ENCODE data around the gene PEX14. TPM values are rescaled to one million over a fixed set of nuclear protein-coding genes. Genes with fewer than 3 reads are reported as not detected.

Gene PEX14
- total RNA-seq, 2 donors from 2014 or later: 19.7 to 21.5 TPM

DNA sequence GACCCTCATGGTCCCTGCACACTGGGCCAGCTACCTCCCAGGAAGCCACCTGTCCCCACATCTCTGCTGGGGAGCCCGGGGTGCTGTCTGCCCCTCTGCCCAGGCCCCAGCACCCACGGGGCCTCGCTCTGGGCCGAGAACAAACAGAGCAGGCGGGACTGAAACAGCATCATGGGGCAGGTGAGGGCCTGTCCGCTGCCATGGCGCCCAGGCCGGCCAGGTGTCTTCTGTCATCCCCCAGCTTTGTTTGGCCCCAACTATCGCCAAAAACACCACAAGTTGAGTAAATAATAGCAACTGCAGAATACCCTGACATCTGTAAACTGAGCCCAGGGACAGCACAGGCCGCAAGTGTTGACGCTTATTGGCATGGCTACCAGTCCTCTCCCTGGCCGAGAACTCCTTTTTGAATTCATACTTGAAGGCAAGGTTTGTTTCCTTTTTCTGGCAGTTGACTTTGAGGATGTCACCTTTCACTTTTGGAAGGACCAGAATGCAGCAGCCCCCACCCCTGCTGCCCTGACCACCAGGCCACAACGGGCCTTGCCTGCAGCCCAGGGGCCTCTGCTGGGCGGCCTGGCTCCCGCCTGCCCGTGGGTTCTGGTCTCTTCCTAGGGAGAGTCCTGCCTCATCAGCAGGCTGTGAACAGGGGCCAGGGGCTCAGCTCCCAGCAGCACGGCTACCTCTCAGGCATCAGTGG lies 169.0 kb downstream of the PEX14 start:
- DNase-seq (no peak), ATAC-seq (no peak)
- intact Hi-C loops (cut with DNase I, micrococcal nuclease): no loop called here

DNA sequence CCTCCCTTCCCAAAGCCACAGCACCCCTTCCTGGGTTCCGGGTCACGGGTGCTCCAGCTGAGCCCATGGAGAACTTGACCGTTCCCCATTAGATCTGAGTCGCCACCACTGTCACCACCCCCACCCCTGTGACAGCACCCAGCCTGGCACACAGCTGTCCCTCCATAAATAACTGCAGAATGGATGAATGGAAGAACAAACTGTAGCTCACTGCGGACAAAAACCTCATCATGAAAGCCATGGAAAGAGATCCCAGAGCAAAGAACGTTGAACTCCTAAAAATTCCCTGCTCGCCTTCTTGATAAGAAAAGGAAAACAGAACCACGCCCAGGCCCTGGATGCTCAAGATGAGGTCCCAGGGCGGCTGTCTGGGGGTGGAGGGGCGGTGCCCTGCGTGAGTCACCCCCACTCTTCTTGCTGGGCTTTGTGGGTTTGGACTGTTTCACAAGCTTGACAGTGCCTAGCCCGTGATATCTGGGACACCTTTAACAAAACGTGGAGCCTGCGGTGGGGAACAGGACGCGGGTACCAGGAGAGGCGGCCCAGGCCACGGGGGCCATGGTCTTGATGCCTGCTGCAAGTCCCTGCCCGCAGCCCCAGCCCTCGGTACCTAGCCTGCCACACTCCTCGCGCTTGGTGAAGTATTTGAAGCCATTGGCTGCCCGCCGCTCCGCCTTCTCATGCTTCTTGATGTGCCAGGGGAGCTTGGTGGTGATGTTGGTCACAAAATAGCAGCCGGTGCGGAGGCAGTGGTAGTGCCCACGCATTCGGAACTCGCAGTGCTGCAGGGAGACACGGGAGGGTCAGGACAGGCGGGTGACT lies 169.8 kb downstream of the PEX14 start:
- DNase-seq: no peak
- ATAC-seq: no peak
- intact Hi-C loops (cut with DNase I, micrococcal nuclease): no loop called here

DNA sequence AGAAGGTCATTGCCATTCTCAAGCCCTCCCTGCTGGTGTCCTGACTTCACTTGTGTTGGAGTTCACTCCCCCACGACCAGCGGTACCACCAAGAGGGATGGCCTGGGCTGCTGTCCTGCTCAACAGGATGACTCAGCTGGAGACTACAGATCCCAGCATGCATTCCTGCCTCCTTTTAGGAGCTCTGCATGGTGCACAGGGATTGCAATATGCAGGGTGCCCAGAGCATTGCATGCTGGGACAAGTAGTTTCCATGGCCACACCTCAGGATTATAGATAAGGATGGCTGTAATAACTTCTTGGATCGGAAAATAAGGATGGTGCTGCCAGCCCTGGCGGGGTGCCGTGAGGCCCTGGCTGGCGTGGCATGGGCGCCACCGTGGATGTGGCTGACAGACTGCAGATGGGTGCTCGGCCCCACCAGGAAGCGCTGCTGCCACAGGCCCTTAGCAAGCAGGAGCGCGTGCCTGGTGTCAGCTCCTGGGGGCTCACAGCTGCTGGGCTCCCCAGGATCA lies 171.7 kb downstream of the PEX14 start:
- intact Hi-C loops (cut with DNase I, micrococcal nuclease): no loop called here
- ATAC-seq (peak; percentile 75), DNase-seq (no peak)

DNA sequence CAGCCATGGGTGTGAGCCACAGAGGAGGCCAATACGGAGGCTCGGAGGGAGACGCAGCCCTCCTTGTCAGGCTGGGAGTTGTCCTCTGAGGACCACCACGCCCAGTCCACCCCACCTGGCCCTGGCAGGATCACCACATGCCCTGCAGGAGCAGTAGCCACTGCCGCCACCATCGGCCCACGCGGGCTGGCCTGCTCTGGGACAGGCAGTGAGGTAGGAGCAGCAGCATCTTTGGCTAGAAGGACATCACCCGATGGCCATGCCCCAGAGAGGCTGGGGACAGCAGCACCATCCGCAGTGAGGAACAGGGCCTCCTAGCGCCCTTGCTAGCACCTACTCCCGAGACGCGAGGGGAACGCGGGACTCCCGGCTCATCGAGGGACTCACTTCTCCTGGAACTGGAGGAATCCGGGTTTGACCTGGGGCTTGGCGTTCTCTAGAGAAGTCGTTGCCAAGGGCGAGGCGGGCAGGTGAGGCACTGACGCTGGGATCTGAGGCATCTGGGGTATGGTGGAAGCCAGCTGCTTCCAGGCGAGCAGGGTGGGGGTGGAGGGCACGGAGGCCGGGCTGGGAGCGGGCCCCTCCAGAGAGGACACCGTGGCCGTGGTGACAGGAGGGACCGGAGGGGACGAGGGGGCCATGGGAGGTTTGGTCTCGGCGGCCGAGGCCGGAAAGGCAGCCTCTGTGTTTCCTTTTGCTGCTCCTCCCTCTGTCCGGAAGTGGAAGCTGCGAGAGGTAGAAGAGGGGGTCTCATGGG lies 172.8 kb downstream of the PEX14 start:
- intact Hi-C loops (cut with DNase I, micrococcal nuclease): no loop called here
- ATAC-seq: no peak
- DNase-seq: no peak

DNA sequence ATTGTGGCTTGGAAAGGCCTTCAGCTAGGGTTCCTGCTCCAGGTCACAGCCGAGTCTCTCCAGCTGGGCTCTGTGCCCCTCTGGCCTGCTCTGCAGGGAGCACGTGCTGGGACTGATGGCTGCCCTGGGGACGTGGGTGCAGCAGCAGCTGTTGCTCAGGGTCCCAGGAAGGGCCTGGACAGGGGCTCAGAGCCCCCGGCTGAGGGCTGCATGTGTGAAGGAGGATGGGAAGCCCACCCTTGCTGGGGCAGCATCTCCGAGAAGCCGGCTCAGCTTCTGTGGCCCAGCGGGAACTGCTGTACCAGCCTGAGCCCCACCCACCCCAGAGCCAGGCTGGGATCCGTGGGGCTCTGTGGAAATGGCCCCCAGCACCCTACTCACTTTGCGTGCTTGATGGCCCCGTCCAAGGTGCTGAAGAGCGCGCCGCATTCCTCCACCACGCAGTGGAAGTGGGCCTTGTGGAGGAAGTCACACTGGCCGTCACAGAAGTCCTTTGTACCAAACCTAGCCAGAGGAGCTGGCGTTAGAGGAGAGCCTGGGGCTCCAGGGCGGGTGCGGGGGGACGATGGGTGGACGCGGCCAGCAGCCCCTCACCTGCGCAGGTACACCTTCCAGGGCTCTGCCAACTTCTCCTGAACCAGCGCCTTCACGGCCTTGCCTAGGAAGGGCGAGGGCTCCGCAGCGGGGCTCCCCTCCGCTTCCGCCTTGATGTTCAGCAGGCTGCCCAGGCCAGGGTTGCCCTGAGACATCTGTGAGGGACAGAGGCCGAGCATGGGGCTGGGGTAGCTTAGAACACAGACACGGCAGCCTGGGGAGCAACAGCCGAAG lies 174.2 kb downstream of the PEX14 start:
- no peak for ATAC-seq
- intact Hi-C loops (cut with DNase I, micrococcal nuclease): no loop called here
- DNase-seq: no peak

DNA sequence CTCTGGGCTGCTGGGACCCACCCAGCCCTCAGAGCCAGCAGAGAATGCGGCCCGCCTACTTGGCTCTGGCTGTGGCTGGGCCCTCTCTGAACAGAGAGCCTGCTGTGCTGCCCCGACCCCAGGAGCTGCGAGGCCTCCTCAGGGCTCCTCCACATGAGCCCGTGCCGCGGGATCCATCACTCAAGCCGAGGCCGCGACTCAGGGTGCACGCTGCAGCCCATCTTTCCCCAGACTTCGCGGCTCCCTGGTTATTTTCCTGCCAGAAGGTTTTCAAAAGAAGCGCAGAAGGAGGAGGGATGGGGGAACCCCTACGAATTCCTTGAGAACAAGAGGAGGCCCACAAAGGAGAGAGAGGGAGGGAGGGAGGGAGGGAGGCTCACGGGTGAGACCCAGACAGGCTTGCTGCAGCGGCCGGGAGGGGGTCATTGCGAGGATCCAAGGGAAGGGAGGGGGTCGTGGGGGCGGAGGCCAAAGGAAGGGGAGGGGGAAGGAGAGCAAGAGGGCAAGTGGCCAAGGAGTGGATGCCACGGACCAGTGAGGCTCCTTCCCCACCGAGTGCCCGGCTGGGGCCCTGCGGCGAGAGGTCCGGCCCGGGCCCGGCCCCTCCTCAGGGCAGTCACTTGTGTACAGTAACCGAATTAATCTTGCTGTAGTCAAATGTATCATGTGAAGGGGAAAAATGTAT lies 174.9 kb downstream of the PEX14 start:
- ATAC-seq (no peak), DNase-seq (no peak)
- intact Hi-C loops (cut with DNase I, micrococcal nuclease): no loop called here

DNA sequence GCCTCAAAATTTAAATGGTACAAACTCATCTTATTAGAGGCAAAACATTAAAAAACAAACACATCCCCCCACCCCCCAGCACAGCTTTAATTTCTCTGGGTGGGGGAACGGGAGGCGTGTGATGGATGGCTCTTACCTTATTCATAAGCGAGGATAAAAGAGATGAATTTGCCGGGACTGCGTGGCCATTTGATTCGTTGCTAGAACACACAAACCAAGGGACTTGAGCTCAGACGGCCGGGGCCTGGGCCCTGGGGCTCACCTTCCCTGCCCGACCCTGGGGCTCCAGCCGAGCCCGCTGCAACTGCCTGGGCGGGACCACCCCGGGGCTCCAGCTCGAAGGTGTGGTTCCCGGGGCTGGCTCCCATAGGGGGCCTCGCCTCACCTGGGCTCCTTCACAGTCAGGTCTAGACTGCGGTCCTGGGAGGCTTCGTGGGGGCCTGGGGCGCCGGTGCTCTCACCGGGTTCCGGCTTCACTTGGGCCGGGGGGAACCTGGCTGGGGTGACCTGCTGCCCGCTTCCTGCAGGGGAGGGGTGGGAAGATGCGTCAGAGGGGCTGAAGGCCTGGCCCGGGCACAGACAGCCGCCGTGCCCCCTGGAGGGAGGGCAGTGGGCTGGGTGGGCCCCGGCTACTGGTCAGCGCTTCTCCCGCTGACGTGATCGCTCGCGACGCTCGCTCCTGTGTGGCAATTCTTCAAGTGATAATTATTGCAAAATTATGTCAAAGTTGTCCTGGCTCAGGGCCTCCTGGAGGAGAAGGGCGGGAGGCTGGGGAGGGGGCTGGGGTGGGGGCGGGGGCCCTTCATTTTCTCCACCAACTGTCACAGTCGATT lies 176.0 kb downstream of the PEX14 start:
- no peak for ATAC-seq
- DNase-seq: no peak
- intact Hi-C loops (cut with DNase I, micrococcal nuclease): no loop called here

DNA sequence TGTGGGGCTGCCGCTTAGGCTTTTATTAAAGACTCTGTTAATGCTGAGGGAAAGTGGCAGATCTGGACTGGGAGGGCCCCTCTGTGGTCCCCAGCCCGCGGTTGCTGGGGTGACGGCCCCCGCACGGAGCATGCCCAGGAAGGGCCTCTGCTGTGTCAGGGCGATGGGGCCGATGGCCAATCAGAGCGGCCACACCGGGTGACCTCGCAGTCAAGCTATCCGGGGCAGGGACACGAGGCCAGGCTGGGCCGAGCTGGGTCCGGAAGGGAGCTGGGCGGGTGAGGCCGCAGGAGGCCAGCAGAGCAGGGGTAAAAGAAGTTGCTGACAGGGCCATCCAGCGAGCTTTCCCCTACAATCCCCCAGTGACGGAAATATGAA lies 176.6 kb downstream of the PEX14 start:
- intact Hi-C loops (cut with DNase I, micrococcal nuclease): no loop called here
- no peak for ATAC-seq
- no peak for DNase-seq

DNA sequence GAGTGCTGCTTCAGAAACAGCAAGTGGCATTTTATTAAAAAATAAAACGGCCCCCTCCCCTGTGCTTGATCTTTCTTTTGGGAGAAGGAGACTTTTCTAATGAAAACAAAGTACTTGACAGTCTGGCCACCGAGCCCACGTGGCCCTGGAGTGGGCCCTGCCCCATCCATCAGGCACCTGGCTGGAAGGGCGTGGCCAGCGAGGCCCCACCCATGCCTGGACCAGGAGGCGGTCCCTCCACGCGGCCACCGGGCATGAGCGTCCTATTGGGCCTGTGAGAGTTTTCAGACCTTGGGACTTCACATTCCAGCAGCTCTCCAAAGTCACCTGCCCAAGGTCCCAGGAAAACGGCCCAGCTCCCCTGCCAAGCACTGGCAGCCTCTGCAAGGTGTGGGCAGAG lies 177.0 kb downstream of the PEX14 start:
- intact Hi-C loops (cut with DNase I, micrococcal nuclease): no loop called here
- ATAC-seq: peak; percentile 68
- no peak for DNase-seq

DNA sequence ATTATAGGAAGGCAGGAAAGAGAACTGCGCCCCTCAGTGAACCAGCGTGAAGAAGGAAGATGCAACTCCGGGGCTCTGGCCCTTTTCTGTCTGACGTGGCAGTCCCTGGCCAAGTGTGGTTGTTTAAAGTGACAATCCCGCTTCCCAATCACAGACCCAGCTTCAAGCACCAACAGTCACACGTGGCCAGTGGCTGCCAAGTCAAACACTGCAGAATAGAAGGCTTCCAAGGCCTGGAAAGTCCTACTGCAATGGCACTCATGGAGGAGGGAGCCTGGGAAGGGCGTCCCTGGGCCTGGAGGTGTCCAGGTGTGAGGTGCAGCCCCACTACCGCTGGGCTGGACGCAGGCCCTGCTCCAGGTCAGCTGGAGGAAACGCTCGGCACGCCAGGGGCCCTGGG lies 177.9 kb downstream of the PEX14 start:
- ATAC-seq (no peak), DNase-seq (no peak)
- intact Hi-C loops (cut with DNase I, micrococcal nuclease): no loop called here

DNA sequence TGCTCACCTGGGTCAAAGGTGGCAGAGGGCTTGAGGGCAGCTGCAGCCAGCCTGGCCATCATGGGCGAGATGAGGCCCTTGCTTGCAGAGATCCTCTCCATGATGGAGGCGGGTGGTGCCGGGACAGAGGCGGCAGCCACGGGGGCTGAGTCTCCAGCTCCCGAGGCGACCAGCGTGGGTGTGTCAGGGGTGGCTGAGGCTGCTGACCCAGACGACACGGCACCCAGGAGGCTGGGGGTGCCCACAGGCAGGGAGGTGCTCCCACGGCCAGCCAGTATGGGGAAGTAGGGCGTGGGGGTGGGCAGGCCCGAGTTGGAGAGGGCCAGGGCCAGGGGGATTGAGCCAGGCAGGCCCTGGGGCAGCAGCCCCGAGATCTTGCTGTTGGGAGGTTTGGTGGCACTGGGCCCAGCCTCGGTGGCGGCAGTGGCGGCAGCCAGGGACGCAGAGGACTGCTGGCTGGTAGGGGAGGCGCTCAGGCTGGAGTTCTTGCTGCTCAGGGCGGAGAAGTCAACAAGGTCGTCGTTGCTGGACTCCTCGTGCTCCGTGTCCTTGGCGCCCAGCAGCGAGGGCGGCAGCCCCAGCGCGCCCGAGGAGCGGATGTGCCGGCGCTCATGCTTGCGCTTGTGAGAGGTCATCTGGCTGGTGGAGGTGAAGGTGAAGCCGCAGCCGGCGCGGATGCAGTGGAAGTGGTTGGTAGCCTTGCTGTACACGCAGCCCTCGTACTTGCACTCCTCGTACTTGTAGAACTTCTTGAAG lies 178.8 kb downstream of the PEX14 start:
- ATAC-seq: no peak
- intact Hi-C loops (cut with DNase I, micrococcal nuclease): no loop called here
- DNase-seq: no peak

DNA sequence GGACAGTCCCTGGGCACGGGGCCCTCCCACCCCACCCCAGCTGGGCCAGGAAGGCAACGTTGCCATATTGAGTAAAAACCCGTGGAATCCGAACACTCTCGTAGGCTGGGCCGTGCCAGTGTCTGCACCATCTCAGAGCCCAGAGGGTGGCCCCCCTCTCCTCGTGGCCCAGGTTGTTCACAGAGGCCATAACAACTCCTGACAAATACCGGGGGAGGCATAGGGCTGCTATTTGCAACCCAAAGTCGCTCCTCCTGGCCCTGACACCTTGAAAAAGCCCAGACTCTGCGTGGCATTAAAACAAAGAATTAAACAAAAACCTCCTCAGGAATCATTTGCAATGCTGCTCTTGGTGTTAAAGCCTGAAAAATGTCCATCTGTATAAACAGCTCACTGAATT lies 180.3 kb downstream of the PEX14 start:
- ATAC-seq: no peak
- intact Hi-C loops (cut with DNase I, micrococcal nuclease): no loop called here
- no peak for DNase-seq

DNA sequence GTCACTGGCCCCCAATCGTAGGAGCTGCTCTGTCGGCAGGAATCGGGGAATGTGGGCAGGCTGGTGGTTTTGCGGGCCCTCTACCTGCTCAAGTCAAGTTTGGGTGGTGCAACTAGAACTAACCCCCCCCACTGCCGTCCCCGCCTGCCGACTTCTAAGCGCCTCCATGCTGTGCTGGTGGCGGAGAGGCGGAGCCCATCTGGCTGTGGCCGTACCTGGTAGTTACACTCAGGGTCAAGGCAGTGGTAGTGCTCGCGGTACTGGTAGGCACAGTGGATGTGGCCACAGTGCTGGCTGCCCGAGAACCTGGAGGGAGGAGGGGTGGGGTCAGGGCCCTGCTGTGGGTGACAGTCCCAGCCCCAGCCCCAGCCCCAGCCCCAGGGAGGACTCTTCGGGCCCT lies 181.7 kb downstream of the PEX14 start:
- no peak for DNase-seq
- intact Hi-C loops (cut with DNase I, micrococcal nuclease): no loop called here

DNA sequence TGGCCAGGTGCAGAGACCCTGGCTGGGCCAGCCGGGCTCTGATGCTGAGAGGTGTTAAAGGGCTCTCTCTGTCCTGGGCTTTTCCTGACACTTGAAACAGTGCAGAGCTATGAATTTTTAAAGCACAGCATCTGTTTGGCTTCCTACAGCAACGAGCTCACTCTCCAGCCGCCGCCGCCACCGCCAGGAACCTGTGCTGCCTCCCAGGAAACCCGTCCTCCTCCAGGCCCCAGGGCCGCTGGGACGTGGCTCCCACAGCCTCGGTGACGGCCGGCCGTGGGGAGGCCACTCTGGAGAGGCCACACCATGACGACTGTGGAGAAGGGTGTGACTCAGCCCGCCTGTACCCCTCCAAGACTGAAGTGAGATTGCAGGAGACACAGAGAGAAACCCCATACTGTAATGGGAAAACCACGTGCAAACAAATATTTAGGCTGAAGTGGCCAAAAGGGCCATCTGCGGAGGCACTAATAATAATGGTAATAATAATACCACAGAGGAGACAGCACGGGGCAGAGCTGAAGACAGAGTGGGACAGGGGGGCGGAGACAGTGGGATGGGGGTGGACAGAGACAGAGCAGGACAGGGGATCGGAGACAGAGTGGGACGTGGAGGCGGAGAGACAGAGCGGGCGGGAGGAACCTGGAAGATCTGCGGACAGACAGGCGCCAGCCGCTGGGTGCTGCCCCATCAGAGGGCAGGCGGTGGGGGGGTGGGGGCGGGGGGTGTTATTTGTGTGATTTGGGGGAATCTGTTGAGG lies 182.5 kb downstream of the PEX14 start:
- DNase-seq (no peak), ATAC-seq (no peak)
- intact Hi-C loops (cut with DNase I, micrococcal nuclease): no loop called here

More for the DNA sequence above, 181.7 kb downstream of the PEX14 start:
- ATAC-seq: no peak

DNA sequence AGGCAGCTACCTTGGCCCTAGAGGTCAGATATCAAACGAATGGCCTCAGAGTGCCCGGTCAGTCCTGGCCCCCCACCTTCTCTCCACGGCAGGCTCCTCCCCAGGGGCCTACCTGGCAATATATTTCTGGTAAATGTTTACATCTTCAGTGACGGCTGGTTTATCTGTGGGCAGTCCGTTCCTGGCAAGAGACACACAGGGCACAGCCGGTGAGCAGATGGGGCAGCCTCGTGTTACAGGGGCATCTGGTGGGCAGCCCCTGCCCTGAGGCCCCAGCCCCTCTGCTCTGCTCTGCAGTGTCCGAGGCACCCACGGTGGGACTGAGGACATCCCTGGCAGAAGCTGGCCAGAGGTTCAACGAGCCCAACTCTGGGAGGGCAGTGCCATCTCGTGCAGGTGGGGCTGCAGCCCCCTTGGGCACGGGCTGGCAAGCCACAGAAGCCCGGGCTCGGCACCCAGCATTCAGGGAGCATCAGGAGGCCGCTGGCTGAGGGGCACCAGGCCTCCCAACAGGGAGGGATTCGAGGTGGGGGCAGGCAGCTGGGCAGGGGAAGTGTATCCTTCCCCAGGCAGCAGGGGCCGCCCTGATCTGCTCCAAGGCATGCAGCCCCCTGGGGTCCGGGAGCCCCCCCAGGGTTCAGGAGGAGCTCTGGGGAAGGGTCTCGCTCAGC lies 183.8 kb downstream of the PEX14 start:
- no peak for ATAC-seq
- intact Hi-C loops (cut with DNase I, micrococcal nuclease): no loop called here
- DNase-seq: no peak

DNA sequence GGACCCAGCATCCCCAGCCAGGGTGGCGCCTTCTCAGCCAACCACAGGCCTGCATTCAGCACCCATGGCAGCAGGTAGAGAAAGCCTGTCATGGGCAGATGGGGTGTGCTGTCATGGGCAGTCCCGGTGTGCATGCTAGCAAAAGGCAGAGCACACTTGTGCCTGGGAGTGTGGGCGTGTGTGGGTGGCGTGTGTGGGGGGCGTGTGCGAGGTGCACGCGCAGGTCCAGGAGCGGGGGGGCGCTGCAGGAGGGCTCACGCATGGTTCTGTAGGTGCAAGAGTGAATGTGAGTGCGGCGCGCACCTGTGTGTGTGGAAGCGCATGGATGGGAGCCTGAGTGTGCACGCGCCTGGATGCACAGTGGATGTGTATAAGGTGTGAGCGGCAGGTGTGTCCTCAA lies 184.5 kb downstream of the PEX14 start:
- intact Hi-C loops (cut with DNase I, micrococcal nuclease): no loop called here
- ATAC-seq (no peak), DNase-seq (no peak)

All from left colon (tissue), 2 donors.